Lower leg skin (tissue), 4 donors: ENCODE data around the gene CCNK. TPM values are rescaled to one million over a fixed set of nuclear protein-coding genes. Genes with fewer than 3 reads are reported as not detected.

Experiments used
- DNase-seq, 2 donors: peaks; one replicate each; pipeline ENCODE4 v3.0.0-alpha.2; 2019; ENCODE audit warnings: low spot score in 2 of 2
- H3K4me3 ChIP-seq: fragments of 200-600 bp; sonication (generic); 2 replicates; pipeline ENCODE4 v1.5.1; 2017; ENCODE audit warnings: mild to moderate bottlenecking, low read depth; ENCODE audit not compliant: poor library complexity, severe bottlenecking
- CTCF ChIP-seq, 3 donors: fragments of 450-650 bp; IDR thresholded peaks; one replicate each; pipeline ENCODE4 v1.5.1; 2016; ENCODE audit warnings: antibody characterized with exemption in 3 of 3, mild to moderate bottlenecking in 3 of 3, moderate library complexity in 2 of 3
- POLR2A ChIP-seq, 2 donors: fragments of 450-650 bp; IDR thresholded peaks; one replicate each; pipeline ENCODE4 v1.6.1; 2016 to 2017; ENCODE audit warnings: antibody characterized with exemption in 2 of 2, mild to moderate bottlenecking in 1 of 2, moderate library complexity in 1 of 2
- WGBS, 2 donors: methylation state at CpG; one replicate each; pipeline ENCODE4 v1.1.5; 2018; 5-methylcytosine and 5-hydroxymethylcytosine counted together
- intact Hi-C: fragments of 100-400 bp; cut with DNase I; formaldehyde crosslinking; loops from one replicate; pipeline ENCODE4 v1.15.0; 2023; ENCODE audit warnings: low total_unique reads
- total RNA-seq, 4 donors: library from RNA; depleted of rRNA; stranded (reverse); fragments of >200 nt; gene quantifications; one replicate each; pipeline ENCODE4 v1.1.0, GENCODE V29; 2016

Gene CCNK
- total RNA-seq, 4 donors from 2014 or later: 15.0 to 29.4 (median 25.3) TPM

DNA sequence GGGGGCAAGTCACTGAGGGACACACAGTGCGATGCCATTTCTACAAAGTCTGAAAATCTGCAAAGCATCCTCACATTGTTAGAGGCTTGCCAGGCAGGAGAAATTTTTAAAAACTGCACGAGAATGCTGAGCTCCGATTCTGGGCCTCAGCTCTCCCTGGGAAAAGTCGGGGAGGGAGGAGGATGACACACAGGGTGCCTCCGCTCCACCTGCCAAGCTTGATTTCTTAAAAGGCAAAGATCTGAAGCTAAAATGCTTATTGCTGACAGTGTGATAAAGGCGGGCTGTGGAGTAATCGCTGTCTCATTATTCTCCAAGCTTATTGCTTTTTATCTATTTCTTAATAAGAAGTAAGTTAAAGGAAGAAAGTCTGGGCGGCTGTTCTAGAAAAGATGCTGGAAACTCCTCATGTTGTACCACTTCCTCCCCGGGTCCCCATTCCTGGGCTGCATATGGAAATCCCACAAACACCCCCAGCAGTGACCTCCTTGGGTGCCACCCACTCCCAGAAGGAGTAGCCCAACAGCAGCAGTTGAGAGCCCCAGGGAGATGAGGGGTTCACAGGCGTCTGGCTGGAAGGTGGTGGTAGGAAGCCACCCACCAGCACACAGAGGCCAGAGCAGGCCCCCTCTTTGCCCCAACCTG lies 67.8 kb downstream of the CCNK start:
- 67 to 73% methylated on average over 10 of the region's 10 CpGs for WGBS, 2 donors
- no peak overlapping the region for H3K4me3 ChIP-seq
- no peak for TF ChIP-seq POLR2A (IDR thresholded peaks at IDR 0.05)
- TF ChIP-seq CTCF (IDR thresholded peaks at IDR 0.05): no peak
- no peak for DNase-seq
- intact Hi-C loops: no loop called here

GRCh38 chr14:99549684-99550083 lies 68.5 kb downstream of the CCNK start:
- TF ChIP-seq CTCF (IDR thresholded peaks at IDR 0.05) (no peak), POLR2A (IDR thresholded peaks at IDR 0.05) (no peak)
- intact Hi-C loops: no loop called here
- no peak for DNase-seq
- WGBS, 2 donors: 77 to 78% methylated on average over 10 of the region's 10 CpGs
- no peak overlapping the region for H3K4me3 ChIP-seq

DNA sequence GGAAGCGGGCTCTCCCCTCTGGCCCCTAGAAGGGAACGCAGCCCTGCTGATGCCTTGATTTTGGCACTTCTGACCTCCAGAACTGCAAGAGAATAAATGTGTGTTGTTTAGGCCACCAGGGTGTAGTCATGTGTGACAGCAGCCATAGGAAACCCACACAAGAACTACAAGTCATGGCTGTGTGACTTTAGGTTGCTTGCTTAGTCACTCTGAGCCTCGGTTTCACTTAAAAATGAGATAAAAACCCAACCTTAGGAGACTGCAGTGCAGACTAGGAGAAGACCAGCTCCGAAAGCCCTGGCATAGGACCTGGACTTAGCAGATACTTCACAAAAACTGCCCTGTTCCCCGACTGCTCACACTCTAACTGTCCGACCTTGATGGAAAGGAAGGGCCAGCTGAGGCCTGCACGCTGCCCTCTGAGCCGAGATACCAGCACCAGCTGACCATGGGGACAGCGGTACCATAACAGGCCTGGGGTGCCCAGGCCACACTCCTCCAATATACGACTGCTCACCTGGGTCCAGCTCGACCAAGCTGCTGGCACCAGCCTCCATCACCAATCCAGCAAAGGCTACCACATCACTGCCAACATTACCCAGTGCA lies 69.3 kb downstream of the CCNK start:
- no peak for TF ChIP-seq CTCF (IDR thresholded peaks at IDR 0.05)
- no peak for TF ChIP-seq POLR2A (IDR thresholded peaks at IDR 0.05)
- 92 to 93% methylated on average over 8 to 11 of the region's 11 CpGs for WGBS, 2 donors
- intact Hi-C loops: no loop called here
- no peak overlapping the region for H3K4me3 ChIP-seq
- DNase-seq: no peak

GRCh38 chr14:99551034-99551922 lies 70.1 kb downstream of the CCNK start:
- no peak overlapping the region for H3K4me3 ChIP-seq
- DNase-seq: no peak
- intact Hi-C loops: no loop called here
- TF ChIP-seq CTCF (IDR thresholded peaks at IDR 0.05): no peak
- no peak for TF ChIP-seq POLR2A (IDR thresholded peaks at IDR 0.05)
- 69 to 82% methylated on average over 11 of the region's 11 CpGs for WGBS, 2 donors

DNA sequence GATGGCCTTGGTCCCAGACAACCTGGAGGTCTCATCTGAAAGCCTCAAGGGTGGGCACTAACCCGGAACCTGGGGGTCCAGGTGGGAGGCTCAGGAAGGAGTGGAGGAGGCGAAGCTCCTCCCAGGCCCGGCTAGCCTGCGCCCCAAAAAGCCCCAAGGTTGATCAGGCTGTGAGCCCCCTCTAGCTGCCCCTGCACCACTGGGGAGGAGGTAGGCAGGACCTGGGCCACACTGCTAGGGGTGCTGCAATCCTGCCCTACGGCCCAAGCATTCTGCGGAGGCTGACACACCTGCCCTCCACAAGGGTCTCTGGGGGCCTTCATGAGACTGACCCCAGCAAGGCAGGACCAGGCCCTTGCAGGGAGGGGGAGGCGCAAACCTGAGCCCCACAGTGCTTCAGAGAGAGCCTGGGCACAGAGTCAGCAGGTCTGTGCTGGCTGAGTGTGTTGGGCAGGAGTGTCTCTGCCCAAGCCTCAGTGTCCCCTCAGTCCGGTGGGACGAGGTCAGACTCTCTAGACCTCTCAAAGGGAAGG lies 70.9 kb downstream of the CCNK start:
- no peak for DNase-seq
- WGBS, 2 donors: 84 to 88% methylated on average over 8 to 9 of the region's 9 CpGs
- TF ChIP-seq POLR2A (IDR thresholded peaks at IDR 0.05) (no peak), CTCF (IDR thresholded peaks at IDR 0.05) (no peak)
- no peak overlapping the region for H3K4me3 ChIP-seq
- intact Hi-C loops: no loop called here
